ENCODE measurements around the gene PMP22. TPM values are rescaled to one million over a fixed set of nuclear protein-coding genes. Genes with fewer than 3 reads are reported as not detected.

Gene PMP22
- total RNA-seq (ENCODE audit: insufficient read depth, low replicate concordance), result 142 TPM

DNA sequence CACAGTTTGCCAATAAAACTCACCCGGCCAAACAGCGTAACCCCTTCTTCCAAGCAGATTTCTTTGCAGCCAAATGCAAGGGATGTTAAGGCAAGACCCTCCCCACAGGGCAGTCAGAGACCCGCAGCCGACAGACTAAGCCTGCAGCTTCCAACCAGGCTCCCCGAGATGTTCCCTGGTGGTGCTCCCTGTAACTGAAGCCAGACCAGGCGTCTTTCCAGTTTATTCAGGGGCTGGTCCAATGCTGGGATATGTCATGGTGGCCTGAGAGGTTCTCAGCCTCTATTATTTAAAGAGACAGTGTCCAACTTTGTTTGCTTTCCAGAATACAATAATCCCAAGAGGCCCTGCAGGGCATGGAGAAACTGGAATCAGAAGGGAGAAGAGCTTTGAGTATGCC lies at the start of gene PMP22:
PMP22 (minus strand) TSS at position 196 of the 400 bp plus-strand sequence. CDS start 4,599 bp downstream, outside the sequence.
- peak; percentile 83 for DNase-seq (ENCODE audit: low spot score)

DNA sequence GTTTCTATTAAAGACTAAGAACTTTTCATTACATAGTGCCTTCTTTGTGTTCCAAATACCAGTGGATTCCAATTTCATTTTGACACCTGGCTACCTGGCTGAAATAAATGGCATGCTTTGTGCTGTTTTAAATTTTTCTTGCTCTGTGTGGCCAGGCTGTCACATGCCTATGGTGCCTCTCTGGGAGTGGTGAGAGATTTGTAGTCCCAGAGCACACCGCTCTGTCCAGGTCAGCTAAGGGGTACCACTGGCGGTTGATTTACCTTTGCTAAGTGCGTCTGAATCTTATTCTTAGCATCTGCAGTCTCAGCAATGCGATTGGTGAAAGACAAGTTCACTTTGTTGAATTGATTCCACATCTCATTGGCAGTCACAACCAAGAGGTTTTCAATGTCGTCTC lies 46.9 kb upstream of the PMP22 start:
- no peak for DNase-seq (ENCODE audit: low spot score)

DNA sequence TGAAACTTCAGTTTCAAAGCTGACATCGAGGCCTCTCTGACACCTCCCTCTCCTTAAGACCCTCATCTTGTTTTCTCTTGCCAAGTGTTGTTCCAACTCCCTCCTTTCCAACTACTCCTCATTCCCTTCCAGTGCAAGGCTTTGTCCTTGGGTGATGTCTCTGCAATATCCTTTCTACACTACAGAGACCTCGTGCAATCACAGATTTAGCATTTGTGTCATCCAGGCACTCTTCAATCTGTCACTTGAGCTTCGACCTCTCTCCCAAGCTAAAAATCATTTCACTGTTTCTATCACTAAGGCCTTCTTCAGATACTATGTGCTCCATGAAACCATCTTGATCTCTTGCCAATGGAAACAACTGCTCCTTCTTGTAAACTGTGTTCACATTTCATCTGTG lies 44.7 kb upstream of the PMP22 start:
- DNase-seq (ENCODE audit: low spot score), result no peak

DNA sequence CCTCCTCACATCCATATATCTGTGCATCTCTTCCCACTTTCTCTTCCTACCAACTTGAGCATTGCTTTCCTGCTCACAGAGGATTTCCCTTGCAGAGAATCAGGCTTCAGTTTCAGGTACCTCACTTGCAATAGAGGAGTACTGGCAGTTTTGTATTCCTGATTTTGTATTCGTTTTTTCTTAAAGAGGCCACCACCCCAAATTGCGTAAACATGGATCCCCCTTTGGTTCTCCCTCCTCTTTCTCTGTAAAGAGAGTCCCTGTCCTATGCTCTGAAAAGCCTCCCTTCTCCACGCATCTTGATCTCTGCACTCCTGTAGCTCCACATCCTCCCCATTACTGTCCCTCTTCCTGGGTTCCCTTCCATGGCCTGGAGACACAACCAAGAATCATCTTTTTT lies 44.1 kb upstream of the PMP22 start:
- no peak for DNase-seq (ENCODE audit: low spot score)

- DNase-seq (ENCODE audit: low spot score), result no peak
Observed at GRCh38 chr17:15308758-15309157, 43.6 kb upstream of the PMP22 start.

DNA sequence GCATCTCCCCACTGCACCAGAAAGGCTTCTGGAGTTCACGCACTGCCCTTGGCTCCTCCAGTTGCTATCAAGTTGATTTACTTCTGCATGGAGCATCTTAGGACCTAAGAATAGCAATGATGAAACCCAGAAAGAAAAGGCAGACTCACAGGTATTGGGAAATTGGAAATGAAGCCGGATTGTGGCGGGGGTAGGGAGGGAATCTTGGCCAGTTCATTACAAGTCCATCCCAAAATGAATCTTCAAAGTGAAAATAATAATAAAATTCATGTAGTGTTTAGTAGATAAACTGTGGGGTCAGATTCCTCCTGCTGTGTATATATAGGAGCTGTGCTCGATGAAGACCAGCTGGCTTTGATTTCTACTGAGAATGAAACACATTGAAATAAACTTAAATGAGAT lies 42.6 kb upstream of the PMP22 start:
- peak; percentile 90 for DNase-seq (ENCODE audit: low spot score)

- no peak for DNase-seq (ENCODE audit: low spot score)
Observed at GRCh38 chr17:15303851-15304250, 38.7 kb upstream of the PMP22 start.

DNA sequence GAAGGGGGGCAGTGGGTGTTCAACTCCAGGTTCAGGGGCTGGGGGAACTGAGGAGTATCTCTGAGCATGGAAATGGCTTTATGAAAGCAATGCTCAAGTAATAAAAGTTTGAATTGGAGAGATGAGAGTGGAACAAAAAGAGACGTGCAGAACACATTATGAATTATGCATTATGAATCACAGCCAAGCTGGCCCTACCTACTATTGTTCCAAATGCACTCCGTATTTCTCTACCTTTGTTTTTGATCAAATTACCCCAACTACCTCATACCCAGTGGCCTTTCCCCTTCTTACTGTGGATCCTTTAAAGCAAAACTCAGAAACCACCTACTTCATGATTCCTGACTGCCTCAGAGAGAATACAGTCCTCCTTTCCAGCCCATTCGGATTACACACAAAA lies 38.1 kb upstream of the PMP22 start:
- DNase-seq (ENCODE audit: low spot score), result no peak

- DNase-seq (ENCODE audit: low spot score), result no peak
Observed at GRCh38 chr17:15301845-15302244, 36.7 kb upstream of the PMP22 start.

DNA sequence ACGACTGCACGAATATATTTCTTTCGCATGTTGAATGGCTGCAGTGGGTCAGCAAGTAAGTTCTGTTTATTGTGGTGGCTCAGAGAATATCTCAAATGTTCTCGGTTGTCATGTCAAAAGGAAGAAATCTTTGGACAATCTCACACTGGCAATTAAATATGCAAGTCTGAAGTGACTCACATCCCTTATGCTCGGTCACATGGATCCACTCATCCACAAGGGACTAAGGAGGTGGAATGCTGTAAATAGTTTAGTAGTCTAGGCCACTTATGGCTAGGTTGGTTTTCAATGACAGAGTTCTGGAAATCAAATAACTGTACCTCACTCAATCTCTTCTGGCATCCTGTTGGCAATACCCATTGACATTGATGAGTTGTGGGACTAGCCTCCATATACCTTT lies 33.0 kb upstream of the PMP22 start:
- no peak for DNase-seq (ENCODE audit: low spot score)

GRCh38 chr17:15293558-15293957 lies 28.4 kb upstream of the PMP22 start:
- DNase-seq (ENCODE audit: low spot score), result no peak

- no peak for DNase-seq (ENCODE audit: low spot score)
Observed at GRCh38 chr17:15291674-15292361, 26.7 kb upstream of the PMP22 start.

- no peak for DNase-seq (ENCODE audit: low spot score)
Observed at GRCh38 chr17:15290605-15291004, 25.5 kb upstream of the PMP22 start.

DNA sequence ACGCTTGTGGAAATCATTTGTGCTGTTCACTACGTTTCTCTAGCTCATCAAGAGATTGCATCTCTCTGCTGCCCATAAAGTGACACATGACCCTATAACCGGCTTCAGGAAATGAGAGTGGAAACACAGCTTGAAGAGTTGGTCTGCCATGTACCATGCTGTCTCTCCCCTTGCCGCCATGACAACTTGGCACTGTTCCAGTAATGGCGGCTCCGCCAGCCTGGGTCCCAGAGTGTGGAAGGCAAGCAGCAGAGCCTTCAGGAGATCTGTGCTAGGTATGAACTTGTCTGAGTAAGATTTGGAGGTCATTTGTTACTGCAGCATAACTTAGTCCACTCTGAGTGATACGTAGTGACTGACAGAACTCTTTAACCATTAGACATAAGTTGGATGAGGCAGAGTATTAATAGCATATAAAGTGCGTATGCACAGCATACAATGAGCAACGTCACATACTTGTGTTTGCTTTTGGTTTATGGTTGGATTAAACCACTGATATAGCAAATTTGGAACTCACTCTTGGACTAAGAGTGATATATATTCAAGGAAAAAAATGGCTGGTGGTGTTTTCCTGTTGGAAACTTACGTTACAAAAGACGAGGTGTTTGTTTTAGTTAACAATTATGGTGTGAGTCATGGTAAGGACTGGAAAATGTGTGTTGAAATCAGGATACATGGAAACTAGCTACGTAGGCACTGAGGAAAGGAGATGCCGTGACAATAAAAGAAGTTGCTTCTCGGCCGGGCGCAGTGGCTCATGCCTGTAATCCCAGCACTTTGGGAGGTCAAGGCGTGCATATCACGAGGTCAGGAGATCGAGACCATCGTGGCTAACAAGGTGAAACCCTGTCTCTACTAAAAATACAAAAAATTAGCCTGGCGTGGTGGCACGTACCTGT lies 24.4 kb upstream of the PMP22 start:
- DNase-seq (ENCODE audit: low spot score), result no peak

- DNase-seq (ENCODE audit: low spot score), result no peak
Observed at GRCh38 chr17:15288859-15289258, 23.7 kb upstream of the PMP22 start.

- DNase-seq (ENCODE audit: low spot score), result no peak
Observed at GRCh38 chr17:15287538-15288267, 22.6 kb upstream of the PMP22 start.

DNA sequence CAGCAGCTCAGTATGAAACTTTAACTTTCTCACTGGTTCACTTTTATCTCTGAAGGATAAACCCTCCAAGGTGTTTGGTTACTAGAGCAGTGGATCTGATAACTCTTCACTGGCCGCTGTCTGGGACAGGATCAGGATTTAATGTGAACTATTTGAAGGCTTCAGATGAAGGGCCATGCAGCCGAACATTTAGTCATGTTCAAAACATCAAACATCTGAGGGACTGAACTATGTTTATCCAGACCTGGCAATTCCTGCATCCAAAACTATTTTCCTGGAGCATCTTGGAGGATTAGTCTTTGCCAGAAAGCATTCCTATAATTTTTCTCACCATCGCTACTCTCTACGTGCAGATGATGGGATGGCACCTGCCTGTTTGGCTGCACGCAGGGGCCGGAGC lies 20.3 kb upstream of the PMP22 start:
- no peak for DNase-seq (ENCODE audit: low spot score)

GRCh38 chr17:15284537-15284936 lies 19.4 kb upstream of the PMP22 start:
- no peak for DNase-seq (ENCODE audit: low spot score)

DNA sequence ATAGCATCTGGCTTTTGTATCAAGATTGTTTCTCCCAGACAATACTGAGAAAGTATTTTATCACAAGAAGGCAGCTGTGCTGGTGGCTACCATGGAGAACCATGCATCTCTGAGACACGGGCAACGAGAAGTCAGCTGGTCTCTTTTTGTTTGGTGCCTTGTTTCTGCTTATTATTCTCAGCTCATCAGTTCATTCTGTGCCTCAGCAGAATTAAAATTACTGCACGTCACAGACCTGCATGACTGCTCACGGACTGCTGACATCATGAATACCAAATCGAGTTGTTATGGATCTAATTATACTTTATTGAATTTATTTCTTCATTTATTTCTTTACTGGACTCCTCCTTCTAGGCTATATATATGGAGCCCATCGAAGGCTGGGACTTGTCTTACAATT lies 19.0 kb upstream of the PMP22 start:
- no peak for DNase-seq (ENCODE audit: low spot score)

DNA sequence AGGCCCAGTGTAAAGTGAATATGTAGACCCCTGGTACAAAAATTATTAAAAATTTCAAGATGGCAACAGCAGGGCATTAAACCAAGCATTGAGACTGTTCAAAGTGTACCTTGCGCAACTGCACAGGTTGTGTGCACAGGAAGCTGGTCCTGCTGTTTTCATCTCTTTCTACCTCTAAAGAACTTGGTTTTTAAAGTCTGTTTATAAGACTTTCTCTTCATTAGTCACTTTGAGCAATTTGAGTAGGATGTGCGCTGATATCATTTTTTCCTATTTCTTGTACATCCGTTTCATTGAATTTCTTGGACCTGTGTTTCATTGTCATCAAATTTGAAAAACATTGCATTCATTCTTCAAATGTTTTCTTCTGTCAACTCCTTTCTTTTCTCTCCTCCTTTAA lies 16.8 kb upstream of the PMP22 start:
- no peak for DNase-seq (ENCODE audit: low spot score)

- no peak for DNase-seq (ENCODE audit: low spot score)
Observed at GRCh38 chr17:15278924-15279477, 13.9 kb upstream of the PMP22 start.

- DNase-seq (ENCODE audit: low spot score), result no peak
Observed at GRCh38 chr17:15278380-15278779, 13.3 kb upstream of the PMP22 start.
